ENCODE measurements around the gene ALOX5AP.

GRCh38 chr13:30780338-30780981 is 45.1 kb downstream of the ALOX5AP start:
- no peak for TF ChIP-seq EZH2 (IDR thresholded peaks at IDR 0.05; ENCODE audit: low read depth)
- TF ChIP-seq CTCF (conservative IDR thresholded peaks at IDR 0.05): no peak
